Sigmoid colon (tissue), 7 donors: ENCODE data around the gene ATP5IF1. TPM values are rescaled to one million over a fixed set of nuclear protein-coding genes. Genes with fewer than 3 reads are reported as not detected.

Source experiments
- DNase-seq: peaks from one replicate; pipeline ENCODE4 v3.0.0-alpha.2; 2019
- H3K27ac ChIP-seq, 4 donors: fragments of 200-600 bp; sonication (generic); one replicate each; pipeline ENCODE4 v1.5.1; 2016 to 2019; ENCODE audit warnings: mild to moderate bottlenecking in 1 of 4
- H3K27me3 ChIP-seq, 3 donors: fragments of 200-600 bp; sonication (generic); one replicate each; pipeline ENCODE4 v1.5.1; 2019; ENCODE audit warnings: mild to moderate bottlenecking in 1 of 3
- H3K36me3 ChIP-seq, 4 donors: fragments of 200-600 bp; sonication (generic); one replicate each; pipeline ENCODE4 v1.5.1; 2016 to 2019
- H3K4me1 ChIP-seq, 4 donors: fragments of 200-600 bp; sonication (generic); one replicate each; pipeline ENCODE4 v1.5.1; 2017 to 2019
- H3K4me3 ChIP-seq, 4 donors: fragments of 200-600 bp; sonication (generic); one replicate each; pipeline ENCODE4 v1.5.1; 2017 to 2019; ENCODE audit warnings: mild to moderate bottlenecking in 2 of 4, moderate library complexity in 1 of 4
- H3K9me3 ChIP-seq, 4 donors: fragments of 200-600 bp in 3 of 4; sonication (generic) in 3 of 4; one replicate each; pipeline versions ENCODE4 v1.5.1 to v1.6.1; 2013 to 2019
- CTCF ChIP-seq, 4 experiments: fragments of 450-650 bp in 3 of 4; fragments of 200-600 bp in 1 of 4; IDR thresholded peaks; one replicate each; pipeline ENCODE4 v1.5.1; 2016 to 2019; ENCODE audit warnings: antibody characterized with exemption in 4 of 4, mild to moderate bottlenecking in 3 of 4, moderate library complexity in 2 of 4
- EP300 ChIP-seq, 4 donors: sonication (generic); formaldehyde crosslinking; IDR thresholded peaks; one replicate each; pipeline ENCODE4 v1.6.1; 2017; ENCODE audit warnings: antibody characterized with exemption in 4 of 4
- POLR2A ChIP-seq, 2 donors: fragments of 450-650 bp; IDR thresholded peaks; one replicate each; pipeline ENCODE4 v1.6.1; 2016; ENCODE audit warnings: antibody characterized with exemption in 2 of 2, mild to moderate bottlenecking in 2 of 2, moderate library complexity in 2 of 2
- POLR2AphosphoS5 ChIP-seq, 4 donors: sonication (generic); formaldehyde crosslinking; IDR thresholded peaks; one replicate each; pipeline ENCODE4 v1.6.1; 2017; ENCODE audit warnings: antibody characterized with exemption in 4 of 4
- WGBS, 2 donors: extraction: QIAGEN DNeasy Blood & Tissue Kit; methylation state at CpG; one replicate each; pipeline ENCODE4 v1.1.7; 2013; 5-methylcytosine and 5-hydroxymethylcytosine counted together
- intact Hi-C: fragments of 100-400 bp; cut with DNase I; formaldehyde crosslinking; loops from one replicate; pipeline ENCODE4 v1.15.1; 2023
- polyA plus RNA-seq, 3 donors: library from polyadenylated mRNA; stranded (reverse); fragments of 200-250 nt; gene quantifications; one replicate each; pipeline ENCODE4 v1.2.3, GENCODE V29; 2013
- total RNA-seq, 4 donors: library from RNA; depleted of rRNA; stranded (reverse); fragments of >200 nt; gene quantifications; one replicate each; pipeline ENCODE4 v1.1.0, GENCODE V29; 2016
- donor health status: healthy with polysubstance abuse.
- donor health status: Bipolar disorder and iron deficiency.
- donor health status: healthy.

The ATP5IF1 gene
- total and polyA plus RNA-seq, 7 donors: 167 to 1,120 (median 260) TPM

GRCh38 chr1:28249866-28250295 is 14.0 kb downstream of the ATP5IF1 start:
- intact Hi-C loops: loop anchor here (5.0 to 10.0 kb wide), 5 partner anchors 77 to 485 kb away; partner anchors contain the start of genes MED18, PHACTR4 and YTHDF2
- no peaks in the 10 kb centered on the region for H3K36me3 ChIP-seq
- TF ChIP-seq EP300 (IDR thresholded peaks at IDR 0.05) (no peak), POLR2AphosphoS5 (IDR thresholded peaks at IDR 0.05) (no peak), POLR2A (IDR thresholded peaks at IDR 0.05) (no peak), CTCF (IDR thresholded peaks at IDR 0.05) (no peak)
- no peaks in the 10 kb centered on the region for H3K27me3 ChIP-seq
- peaks cover 0 to 32% (median 23%) of the 10 kb centered on the region in 4 donors for H3K4me1 ChIP-seq
- H3K4me3 ChIP-seq: no peak overlapping the region
- peak overlapping the region in 2 of 4 donors; percentile 86 to 89 for H3K27ac ChIP-seq
- 71 to 77% methylated on average over 4 of the region's 4 CpGs for WGBS, 2 donors
- H3K9me3 ChIP-seq: no peaks in the 10 kb centered on the region
- no peak for DNase-seq

GRCh38 chr1:28256197-28256827 is 20.4 kb downstream of the ATP5IF1 start:
- Histone ChIP-seq H3K4me1 (peaks cover 0 to 19% (median 16%) of the 10 kb centered on the region in 4 donors), H3K27ac (no peak overlapping the region), H3K4me3 (no peak overlapping the region), H3K27me3 (no peaks in the 10 kb centered on the region), H3K36me3 (no peaks in the 10 kb centered on the region), H3K9me3 (no peaks in the 10 kb centered on the region)
- 74 to 83% methylated on average over 6 of the region's 6 CpGs for WGBS, 2 donors
- TF ChIP-seq EP300 (IDR thresholded peaks at IDR 0.05) (no peak), POLR2A (IDR thresholded peaks at IDR 0.05) (no peak), POLR2AphosphoS5 (IDR thresholded peaks at IDR 0.05) (no peak), CTCF (IDR thresholded peaks at IDR 0.05) (no peak)
- no peak for DNase-seq
- intact Hi-C loops: no loop called here

- TF ChIP-seq CTCF (IDR thresholded peaks at IDR 0.05) (no peak), POLR2AphosphoS5 (IDR thresholded peaks at IDR 0.05) (no peak), POLR2A (IDR thresholded peaks at IDR 0.05) (no peak), EP300 (IDR thresholded peaks at IDR 0.05) (no peak)
- H3K36me3 ChIP-seq: no peaks in the 10 kb centered on the region
- 96% methylated on average over 4 of the region's 4 CpGs for WGBS, 2 donors
- no peaks in the 10 kb centered on the region for H3K27me3 ChIP-seq
- peaks cover 0 to 29% (median 18%) of the 10 kb centered on the region in 4 donors for H3K4me1 ChIP-seq
- peak; percentile 27 for DNase-seq
- no peak overlapping the region for H3K4me3 ChIP-seq
- no peaks in the 10 kb centered on the region for H3K9me3 ChIP-seq
- H3K27ac ChIP-seq: no peak overlapping the region
- intact Hi-C loops: no loop called here
These were observed 21.8 kb downstream of the ATP5IF1 start for GRCh38 chr1:28257736-28258135.

GRCh38 chr1:28258628-28259251 is 22.8 kb downstream of the ATP5IF1 start:
- Histone ChIP-seq H3K36me3 (no peaks in the 10 kb centered on the region), H3K27me3 (no peaks in the 10 kb centered on the region), H3K4me3 (peak overlapping the region; percentile 77 to 87 (median 80)), H3K9me3 (no peaks in the 10 kb centered on the region), H3K27ac (peak overlapping the region; percentile 78 to 98 (median 91)), H3K4me1 (peaks cover 0 to 29% (median 18%) of the 10 kb centered on the region in 4 donors)
- intact Hi-C loops: no loop called here
- 10 to 20% methylated on average over 12 of the region's 12 CpGs for WGBS, 2 donors
- DNase-seq: no peak
- no peak for TF ChIP-seq CTCF (IDR thresholded peaks at IDR 0.05)
- TF ChIP-seq EP300 (IDR thresholded peaks at IDR 0.05): no peak
- no peak for TF ChIP-seq POLR2A (IDR thresholded peaks at IDR 0.05)
- no peak for TF ChIP-seq POLR2AphosphoS5 (IDR thresholded peaks at IDR 0.05)
